Esophagus squamous epithelium (tissue), 4 donors: ENCODE data around the gene LYSMD4.

Experiments used
- POLR2A ChIP-seq, 4 donors: fragments of 450-650 bp; IDR thresholded peaks; one replicate each; pipeline ENCODE4 v1.6.1; 2017; ENCODE audit warnings: antibody characterized with exemption in 4 of 4, mild to moderate bottlenecking in 4 of 4, moderate library complexity in 3 of 4
- TF ChIP-seq, protein P1 (sequence below), 6 experiments: fragments of 450-650 bp in 4 of 6; fragments of 200-600 bp in 2 of 6; sonication (generic) in 2 of 6; IDR thresholded peaks; one replicate each; pipeline ENCODE4 v1.5.1; 2016 to 2019; ENCODE audit warnings: antibody characterized with exemption in 6 of 6, mild to moderate bottlenecking in 4 of 6, moderate library complexity in 4 of 6

DNA sequence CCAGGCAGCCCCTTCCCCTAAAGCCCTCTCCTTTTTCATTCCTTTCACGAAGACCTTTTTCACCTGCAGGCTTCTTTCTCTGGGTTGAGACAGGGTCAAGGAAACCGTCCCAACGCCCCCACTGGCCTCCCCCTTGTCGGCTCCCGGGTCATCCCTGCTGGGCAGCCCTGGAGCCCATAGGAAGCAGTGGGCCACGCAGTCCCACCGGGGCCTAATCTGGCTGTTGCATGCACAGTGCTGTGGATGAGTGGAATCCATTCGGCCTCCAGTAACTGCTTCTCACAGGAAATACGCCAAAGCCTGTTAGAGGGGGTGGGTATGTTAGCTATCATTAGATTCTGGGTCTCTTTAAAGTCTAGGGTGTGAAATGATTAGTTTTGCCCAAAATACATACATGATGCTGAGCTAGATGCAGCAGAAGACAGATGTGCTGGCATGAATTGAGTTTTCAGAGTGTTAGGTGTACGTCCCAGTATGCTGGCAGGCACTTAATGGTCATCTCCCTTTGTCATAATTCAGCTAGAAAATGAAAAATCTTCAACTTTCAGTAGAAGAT, 16.6 kb downstream of the LYSMD4 start:
- TF ChIP-seq, protein P1, sequence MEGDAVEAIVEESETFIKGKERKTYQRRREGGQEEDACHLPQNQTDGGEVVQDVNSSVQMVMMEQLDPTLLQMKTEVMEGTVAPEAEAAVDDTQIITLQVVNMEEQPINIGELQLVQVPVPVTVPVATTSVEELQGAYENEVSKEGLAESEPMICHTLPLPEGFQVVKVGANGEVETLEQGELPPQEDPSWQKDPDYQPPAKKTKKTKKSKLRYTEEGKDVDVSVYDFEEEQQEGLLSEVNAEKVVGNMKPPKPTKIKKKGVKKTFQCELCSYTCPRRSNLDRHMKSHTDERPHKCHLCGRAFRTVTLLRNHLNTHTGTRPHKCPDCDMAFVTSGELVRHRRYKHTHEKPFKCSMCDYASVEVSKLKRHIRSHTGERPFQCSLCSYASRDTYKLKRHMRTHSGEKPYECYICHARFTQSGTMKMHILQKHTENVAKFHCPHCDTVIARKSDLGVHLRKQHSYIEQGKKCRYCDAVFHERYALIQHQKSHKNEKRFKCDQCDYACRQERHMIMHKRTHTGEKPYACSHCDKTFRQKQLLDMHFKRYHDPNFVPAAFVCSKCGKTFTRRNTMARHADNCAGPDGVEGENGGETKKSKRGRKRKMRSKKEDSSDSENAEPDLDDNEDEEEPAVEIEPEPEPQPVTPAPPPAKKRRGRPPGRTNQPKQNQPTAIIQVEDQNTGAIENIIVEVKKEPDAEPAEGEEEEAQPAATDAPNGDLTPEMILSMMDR (IDR thresholded peaks at IDR 0.05), result no peak
- TF ChIP-seq POLR2A (IDR thresholded peaks at IDR 0.05), result no peak
